ENCODE data around the gene CCDC188. TPM values are rescaled to one million over a fixed set of nuclear protein-coding genes. Genes with fewer than 3 reads are reported as not detected.
A peak's percentile ranks its signal among the peaks of the same experiment; 100 is the strongest.

Gene CCDC188
- total RNA-seq, 1 donor from 2014 or later = 4.3 TPM

DNA sequence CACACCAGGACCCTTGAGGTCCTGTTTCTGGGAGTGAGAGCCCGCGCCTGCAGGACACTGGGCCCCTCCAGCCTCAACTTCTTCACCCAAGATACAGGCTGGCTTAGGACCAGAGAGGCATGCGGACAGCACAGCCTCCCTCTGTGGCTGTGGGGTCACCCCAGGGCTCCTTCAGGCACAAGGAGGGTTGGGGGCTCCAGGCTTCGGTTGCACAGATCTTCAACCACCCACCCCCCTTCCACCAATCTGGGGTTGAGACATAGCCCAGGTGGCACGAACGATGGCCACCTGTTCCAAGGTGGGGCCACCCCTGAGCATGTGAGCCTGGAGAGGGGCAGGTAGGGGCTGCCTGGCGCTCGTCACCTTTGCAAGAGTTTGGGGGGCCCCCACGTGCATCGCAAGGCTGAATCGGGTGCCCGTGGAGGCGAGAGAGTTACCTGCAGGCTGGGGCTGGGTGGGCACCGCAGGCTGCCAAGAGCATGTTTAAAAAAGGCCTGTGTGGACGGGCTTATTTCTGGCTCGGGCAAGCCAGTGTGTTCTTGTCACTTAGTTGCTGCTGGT, 18.1 kb downstream of the CCDC188 start:
- no peak overlapping the region for H3K27ac Mint-ChIP-seq
- H3K4me3 Mint-ChIP-seq = peak overlapping the region; percentile 81
- no peak for DNase-seq (ENCODE audit: extremely low spot score, unreplicated experiment)
- H3K27me3 Mint-ChIP-seq = no peaks in the 10 kb centered on the region
- TF ChIP-seq, protein P1, sequence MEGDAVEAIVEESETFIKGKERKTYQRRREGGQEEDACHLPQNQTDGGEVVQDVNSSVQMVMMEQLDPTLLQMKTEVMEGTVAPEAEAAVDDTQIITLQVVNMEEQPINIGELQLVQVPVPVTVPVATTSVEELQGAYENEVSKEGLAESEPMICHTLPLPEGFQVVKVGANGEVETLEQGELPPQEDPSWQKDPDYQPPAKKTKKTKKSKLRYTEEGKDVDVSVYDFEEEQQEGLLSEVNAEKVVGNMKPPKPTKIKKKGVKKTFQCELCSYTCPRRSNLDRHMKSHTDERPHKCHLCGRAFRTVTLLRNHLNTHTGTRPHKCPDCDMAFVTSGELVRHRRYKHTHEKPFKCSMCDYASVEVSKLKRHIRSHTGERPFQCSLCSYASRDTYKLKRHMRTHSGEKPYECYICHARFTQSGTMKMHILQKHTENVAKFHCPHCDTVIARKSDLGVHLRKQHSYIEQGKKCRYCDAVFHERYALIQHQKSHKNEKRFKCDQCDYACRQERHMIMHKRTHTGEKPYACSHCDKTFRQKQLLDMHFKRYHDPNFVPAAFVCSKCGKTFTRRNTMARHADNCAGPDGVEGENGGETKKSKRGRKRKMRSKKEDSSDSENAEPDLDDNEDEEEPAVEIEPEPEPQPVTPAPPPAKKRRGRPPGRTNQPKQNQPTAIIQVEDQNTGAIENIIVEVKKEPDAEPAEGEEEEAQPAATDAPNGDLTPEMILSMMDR (conservative IDR thresholded peaks at IDR 0.05) = no peak
- no peaks in the 10 kb centered on the region for H3K36me3 Mint-ChIP-seq
- H3K4me1 Mint-ChIP-seq (ENCODE audit: unreplicated experiment) = peaks cover 9% of the 10 kb centered on the region
- H3K9me3 Mint-ChIP-seq = no peaks in the 10 kb centered on the region

DNA sequence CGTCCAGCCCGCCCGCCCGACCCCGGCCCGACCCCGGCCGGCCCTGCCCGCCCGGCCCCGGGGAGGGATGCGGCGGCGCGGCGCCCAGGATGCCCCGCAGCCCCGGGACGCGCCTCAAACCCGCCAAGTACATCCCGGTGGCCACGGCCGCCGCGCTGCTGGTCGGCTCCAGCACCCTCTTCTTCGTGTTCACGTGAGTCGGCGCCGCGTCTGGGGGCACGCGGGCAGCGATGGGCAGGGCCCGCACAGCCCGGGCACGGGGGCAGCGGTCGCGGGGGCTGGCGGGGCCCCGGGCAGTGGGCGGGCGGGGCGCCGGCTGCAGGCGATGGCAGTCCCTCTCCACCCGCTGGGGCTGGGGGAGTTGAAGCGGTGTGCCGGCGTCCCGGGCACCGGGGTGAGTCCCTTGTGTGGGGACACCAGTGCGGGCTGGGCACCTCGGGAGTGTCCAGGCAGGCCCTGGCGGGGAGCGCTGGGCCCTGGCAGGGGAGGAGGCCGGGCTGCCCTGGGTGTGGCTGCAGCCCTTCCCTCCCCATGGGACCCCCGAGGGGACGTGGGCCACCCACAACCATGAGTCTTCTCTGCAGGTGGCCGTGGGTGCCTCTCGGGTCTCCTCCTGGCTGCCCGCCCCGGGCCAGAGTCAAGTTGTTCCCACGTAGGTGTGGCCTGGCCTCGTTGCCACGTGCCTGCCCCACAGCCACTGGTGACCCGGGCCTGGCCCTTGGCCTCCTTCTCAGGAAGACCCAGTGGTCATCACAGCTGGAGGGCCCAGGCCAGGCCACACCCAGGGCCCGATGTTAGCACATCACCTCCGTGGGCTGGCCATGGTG, 18.8 kb downstream of the CCDC188 start:
- H3K4me1 Mint-ChIP-seq (ENCODE audit: unreplicated experiment) = peaks cover 6% of the 10 kb centered on the region
- no peaks in the 10 kb centered on the region for H3K27me3 Mint-ChIP-seq
- H3K4me3 Mint-ChIP-seq = peak overlapping the region; percentile 81
- no peak overlapping the region for H3K27ac Mint-ChIP-seq
- no peaks in the 10 kb centered on the region for H3K9me3 Mint-ChIP-seq
- no peak for DNase-seq (ENCODE audit: extremely low spot score, unreplicated experiment)
- no peaks in the 10 kb centered on the region for H3K36me3 Mint-ChIP-seq
- TF ChIP-seq, protein P1 (conservative IDR thresholded peaks at IDR 0.05) = no peak

DNA sequence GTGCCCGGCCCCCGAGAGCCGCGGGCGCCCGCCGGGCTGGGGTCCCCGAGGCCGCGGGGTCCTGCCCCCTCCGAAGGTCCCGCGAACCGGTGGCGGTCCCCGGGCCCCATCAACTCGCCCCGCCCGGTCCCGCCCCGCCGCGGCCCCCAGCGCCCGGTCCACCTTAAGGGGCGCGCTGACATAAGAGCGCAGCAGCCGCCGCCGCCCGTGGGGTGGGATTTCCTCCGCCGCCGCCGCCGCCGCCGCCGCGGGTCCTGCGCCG, 19.3 kb downstream of the CCDC188 start, which contains the start of gene ZDHHC8:
ZDHHC8 (plus strand) TSS at position 208 of the 262 bp plus-strand sequence. CDS start 144 bp downstream, outside the sequence.
- no peak for DNase-seq (ENCODE audit: extremely low spot score, unreplicated experiment)
- no peaks in the 10 kb centered on the region for H3K36me3 Mint-ChIP-seq
- H3K27me3 Mint-ChIP-seq = no peaks in the 10 kb centered on the region
- H3K4me3 Mint-ChIP-seq = peak within 1 kb of the TSS; percentile 81
- TF ChIP-seq, protein P1 (conservative IDR thresholded peaks at IDR 0.05) = no peak
- H3K27ac Mint-ChIP-seq = no peak within 1 kb of the TSS
- no peaks in the 10 kb centered on the region for H3K9me3 Mint-ChIP-seq
- H3K4me1 Mint-ChIP-seq (ENCODE audit: unreplicated experiment) = peaks cover 6% of the 10 kb centered on the region

DNA sequence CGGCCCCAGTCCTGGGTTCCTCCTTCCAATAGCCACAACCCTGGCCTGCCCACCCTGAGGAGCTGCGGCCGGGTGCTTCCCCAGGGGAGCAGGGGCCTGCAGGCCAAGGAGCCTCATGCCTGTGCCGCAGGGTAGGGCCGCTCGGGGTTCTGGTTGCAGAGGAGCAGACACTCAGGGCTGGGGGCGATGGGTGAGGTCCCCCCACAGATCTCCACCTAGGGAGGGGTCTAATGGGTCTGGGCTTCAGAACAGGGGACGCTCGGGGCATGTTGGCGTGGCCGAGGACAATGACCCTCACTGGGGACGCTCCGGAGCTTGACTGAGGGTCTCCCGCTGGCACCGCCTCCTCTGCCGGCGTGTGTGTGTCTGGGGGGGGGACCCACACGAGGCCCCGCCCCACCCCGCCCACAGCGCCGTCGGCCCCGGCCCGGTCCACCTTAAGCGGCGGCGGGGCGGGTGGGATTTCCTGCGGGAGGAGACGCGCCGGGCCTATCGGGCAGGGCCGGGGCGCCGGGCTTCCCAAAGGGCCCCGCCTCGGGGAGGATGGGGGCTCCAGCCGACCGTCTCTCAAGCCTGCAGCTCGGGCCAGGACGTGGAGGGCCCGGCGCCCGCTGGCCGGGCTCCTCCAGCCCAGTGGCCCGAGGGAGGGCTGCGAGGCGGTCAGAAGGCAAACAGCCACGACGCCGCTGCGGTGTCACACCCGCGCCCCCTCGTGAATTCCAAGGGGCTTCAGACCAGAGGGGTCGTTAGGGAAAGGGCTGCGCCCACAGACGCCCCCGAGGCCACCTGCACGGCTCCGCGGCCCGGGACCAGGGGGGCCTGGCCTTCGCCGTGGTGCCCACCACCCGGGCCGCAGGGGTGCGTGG, 19.9 kb downstream of the CCDC188 start:
- TF ChIP-seq, protein P1 (conservative IDR thresholded peaks at IDR 0.05) = no peak
- peaks cover 3% of the 10 kb centered on the region for H3K4me1 Mint-ChIP-seq (ENCODE audit: unreplicated experiment)
- no peak overlapping the region for H3K27ac Mint-ChIP-seq
- no peaks in the 10 kb centered on the region for H3K36me3 Mint-ChIP-seq
- no peaks in the 10 kb centered on the region for H3K27me3 Mint-ChIP-seq
- H3K4me3 Mint-ChIP-seq = peak overlapping the region; percentile 79
- no peak for DNase-seq (ENCODE audit: extremely low spot score, unreplicated experiment)
- H3K9me3 Mint-ChIP-seq = no peaks in the 10 kb centered on the region

DNA sequence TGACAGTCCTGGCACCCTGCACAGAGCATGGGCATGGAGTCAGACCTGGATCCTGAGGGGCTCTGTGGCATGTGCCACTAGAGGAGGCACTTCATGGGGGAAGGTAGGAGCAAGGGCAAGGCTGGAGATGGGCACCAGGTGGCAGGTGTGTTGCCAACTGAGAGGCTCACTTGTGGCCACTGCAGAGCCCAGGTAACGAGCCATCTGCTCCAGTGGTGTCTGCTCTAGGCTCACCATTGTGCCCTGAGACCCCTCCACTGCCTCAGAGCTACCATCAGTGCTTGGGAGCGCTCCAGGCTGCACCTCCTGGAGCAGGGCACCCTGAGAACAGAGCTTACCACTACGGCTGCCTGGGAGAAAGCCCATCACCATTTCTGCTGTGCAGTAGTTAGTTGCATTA, 20.5 kb downstream of the CCDC188 start:
- H3K27ac Mint-ChIP-seq = no peak overlapping the region
- peaks cover 3% of the 10 kb centered on the region for H3K4me1 Mint-ChIP-seq (ENCODE audit: unreplicated experiment)
- H3K27me3 Mint-ChIP-seq = no peaks in the 10 kb centered on the region
- TF ChIP-seq, protein P1 (conservative IDR thresholded peaks at IDR 0.05) = no peak
- H3K4me3 Mint-ChIP-seq = peak overlapping the region; percentile 79
- DNase-seq (ENCODE audit: extremely low spot score, unreplicated experiment) = no peak
- no peaks in the 10 kb centered on the region for H3K36me3 Mint-ChIP-seq
- no peaks in the 10 kb centered on the region for H3K9me3 Mint-ChIP-seq

Data from type B pancreatic cell (in vitro differentiated cells).